Measurements from ENCODE around the gene OSGIN1.
A peak's percentile ranks its signal among the peaks of the same experiment; 100 is the strongest.

The OSGIN1 gene

DNA sequence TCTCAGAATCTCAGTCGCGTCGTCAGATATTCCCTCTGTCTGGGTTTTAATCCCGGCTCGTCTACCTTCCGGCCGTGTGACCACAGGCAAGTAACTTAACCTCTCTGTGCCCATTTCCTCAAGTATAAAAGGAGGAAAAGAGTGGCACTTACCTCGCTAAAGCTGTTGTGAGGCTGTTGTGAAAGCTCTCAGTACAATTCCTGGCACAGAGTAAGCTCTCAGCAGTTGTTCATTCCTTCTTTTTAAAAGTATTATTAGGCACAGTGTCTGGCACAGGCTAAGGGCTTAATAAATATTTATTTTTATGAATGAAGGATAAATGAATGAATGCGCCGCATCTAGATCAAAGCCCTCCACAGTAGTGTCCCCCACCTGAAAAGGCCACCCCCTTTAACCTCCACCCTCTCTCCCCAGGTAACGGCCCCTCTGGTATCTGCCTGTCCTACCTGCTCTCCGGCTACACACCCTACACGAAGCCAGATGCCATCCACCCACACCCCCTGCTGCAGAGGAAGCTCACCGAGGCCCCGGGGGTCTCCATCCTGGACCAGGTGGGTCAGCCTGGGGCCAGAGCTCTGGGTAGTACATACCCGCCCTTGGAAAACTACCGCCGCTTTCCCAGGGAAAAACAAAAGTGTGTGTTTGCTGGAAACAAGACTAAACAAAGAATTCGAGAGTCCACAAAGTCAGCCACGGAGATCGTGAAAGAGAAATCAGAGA lies 6.0 kb downstream of the OSGIN1 start:
- DNase-seq, result no peak

GRCh38 chr16:83959656-83960434 lies 6.8 kb downstream of the OSGIN1 start:
- DNase-seq, result no peak

GRCh38 chr16:83960521-83961249 lies 7.6 kb downstream of the OSGIN1 start:
- no peak for DNase-seq

DNA sequence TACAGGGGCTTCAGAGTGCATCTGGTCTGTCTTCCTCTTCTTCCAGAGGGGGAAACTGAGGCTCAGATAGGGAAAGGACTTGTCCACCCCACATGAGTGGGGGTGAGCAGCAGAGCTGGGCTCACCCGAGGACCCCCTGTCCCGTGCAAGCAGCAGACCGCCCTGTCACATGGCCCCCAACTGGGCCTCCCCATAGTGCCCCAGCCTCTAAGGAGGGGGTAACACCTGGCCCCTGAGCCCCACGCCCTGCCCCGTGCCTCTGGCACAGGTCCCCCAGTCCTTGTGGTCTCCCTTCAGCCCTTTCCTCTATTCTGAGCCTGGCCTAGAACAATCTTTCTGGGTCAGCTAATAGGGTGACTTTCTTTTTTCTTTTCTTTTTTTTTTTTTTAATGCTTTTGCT lies 8.6 kb downstream of the OSGIN1 start:
- DNase-seq, result no peak

DNA sequence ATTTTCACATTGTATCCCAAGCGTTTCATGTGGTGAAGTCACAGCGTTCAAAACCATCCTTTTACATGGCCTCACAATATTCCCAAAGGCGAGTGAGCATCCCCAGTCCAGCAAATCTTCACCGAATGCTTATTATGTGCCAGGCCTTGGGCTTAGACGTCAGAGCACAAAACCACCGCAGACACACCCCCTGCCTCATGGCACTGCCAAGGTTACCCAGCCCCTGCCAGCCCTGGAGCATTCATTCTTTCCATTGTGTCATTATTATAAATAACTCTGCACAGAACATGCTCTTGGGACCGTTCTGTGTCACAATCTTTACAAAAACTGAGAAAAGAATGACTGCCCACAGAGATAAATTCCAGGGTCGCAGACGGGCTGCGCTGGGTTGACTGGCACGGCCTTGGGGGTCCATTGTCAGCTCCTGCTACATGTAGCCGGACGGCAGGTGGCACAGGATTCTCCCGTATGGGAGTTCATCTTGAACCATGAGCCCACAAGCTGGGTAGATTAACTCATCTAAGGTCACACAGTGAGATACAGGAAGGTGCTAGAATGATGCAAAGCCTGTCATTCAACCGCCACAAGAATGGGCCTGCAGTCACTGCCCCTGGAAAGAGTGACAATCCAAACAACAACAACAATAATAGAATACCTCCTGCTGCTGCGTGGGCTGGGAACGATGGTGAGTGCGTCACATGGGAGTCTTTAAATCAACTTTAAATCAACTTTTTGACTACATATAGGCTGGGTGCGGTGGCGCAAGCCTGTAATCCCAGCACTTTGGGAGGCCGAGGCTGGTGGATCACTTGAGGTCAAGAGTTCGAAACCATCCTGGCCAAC lies 10.5 kb downstream of the OSGIN1 start:
- no peak for DNase-seq

DNA sequence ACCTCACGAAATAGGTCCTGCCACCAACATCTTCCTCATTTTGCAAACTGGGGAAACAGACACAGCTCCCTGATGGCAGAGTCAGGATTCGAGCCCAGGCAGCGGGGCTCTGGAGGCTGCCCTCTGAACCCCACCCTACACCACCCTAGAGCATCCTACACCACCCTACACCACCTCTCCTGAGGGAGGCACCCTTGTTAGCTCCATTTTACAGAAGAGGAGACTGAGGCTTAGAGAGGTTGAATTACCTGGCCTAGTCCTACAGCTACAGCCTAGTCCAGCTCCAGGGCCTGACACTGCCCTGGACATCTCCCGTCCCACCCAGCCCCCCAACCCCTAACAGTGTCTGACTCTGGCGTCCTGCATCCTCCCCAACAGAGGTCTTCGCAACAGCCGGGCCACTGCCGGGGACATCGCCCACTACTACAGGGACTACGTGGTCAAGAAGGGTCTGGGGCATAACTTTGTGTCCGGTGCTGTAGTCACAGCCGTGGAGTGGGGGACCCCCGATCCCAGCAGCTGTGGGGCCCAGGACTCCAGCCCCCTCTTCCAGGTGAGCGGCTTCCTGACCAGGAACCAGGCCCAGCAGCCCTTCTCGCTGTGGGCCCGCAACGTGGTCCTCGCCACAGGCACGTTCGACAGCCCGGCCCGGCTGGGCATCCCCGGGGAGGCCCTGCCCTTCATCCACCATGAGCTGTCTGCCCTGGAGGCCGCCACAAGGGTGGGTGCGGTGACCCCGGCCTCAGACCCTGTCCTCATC lies 11.8 kb downstream of the OSGIN1 start:
- DNase-seq, result no peak

- no peak for DNase-seq
These were observed 12.6 kb downstream of the OSGIN1 start for GRCh38 chr16:83965444-83966152.

DNA sequence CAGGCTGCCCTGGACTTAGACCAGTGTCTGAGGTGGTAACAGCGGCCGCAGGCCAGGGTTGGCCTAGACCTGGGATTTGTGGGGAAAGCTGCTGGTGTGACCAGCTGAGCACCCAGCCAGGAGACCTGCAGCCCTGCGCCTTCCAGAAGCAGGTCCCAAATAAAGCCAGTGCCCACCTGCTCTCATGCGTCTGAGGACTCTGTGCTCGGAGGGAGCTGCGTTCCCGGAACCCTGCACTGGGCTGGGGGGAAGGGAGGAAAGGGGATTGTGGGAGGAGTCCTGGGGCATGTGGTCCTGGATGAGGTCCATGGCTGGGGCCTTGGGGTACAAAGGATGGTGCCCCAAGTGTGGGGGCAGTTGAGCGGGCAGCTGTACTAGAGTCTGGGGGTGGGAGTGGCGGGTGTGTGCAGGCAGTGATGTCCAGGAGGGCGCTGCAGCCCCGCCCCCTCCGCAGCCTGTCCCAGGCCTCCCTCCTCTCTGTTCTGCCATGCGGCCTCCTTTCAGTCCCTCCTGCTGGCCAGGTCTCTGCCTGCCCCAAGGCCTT lies 13.2 kb downstream of the OSGIN1 start:
- DNase-seq, result no peak

- DNase-seq, result no peak
These were observed 14.1 kb downstream of the OSGIN1 start for GRCh38 chr16:83967091-83967490.

DNA sequence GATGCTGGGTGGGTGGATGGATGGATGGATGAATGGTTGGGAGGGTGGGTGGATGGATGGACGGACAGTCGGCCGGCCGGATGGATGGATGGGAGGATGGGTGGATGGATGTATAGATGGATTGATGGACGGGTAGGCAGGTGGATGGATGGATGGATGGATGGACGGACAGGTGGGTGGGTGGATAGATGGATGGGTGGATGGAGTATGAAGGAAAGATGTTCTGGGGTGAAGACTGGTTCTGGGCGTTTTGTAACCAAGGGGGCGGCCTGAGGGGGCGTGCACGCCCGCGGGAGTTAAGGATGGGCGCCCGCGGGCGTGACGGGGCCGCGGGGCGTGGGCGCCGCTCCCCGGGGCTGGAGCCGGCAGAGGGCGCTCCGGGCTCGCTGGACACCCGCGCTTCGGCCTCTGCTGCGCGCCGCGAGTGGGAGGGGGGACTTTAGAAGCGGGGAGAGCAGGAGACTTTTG lies 14.8 kb downstream of the OSGIN1 start, which contains the start of gene NECAB2:
NECAB2 (plus strand) TSS at position 407 of the 468 bp plus-strand sequence. CDS start 405 bp downstream, outside the sequence.
- peak in 1 of 2 experiments; percentile 3 for DNase-seq

- no peak for DNase-seq
These were observed 15.3 kb downstream of the OSGIN1 start for GRCh38 chr16:83968306-83968851.

DNA sequence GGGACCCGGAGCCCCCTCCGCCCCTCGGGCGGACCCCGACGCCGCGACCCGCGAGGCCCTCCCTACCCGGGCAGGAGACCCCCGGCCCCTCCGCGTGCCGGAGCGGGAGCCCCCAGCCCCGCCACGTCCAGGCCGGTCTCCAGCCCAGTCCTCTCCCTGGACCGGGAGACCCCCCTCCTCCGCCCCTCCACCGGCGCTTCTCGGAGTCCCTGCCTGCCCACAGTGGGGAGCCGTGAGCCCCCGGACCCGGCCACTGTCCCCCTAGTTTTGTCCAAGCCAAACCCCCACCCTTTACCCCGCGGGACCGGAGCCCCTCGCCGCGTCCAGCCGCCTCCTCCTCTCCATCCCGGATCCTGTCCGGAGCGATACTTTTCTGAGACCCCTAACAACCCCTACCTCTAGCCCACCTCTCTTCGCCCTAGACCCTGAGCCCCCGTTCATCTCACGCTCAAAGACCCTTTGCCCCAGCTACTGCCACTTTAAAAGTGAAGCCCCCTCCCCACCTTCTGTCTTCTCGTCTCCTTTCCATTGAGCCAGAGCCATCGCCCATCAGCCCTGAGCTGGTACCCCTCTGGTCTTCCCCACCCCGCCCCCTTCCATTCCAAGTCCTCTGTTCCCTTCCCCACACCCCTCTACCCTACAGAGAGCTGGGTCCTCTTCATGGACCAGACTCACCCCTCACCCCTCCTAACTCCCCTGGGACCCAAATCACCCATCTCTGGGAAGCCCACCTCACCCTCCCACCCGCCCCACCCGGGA lies 16.0 kb downstream of the OSGIN1 start:
- DNase-seq, result no peak

GRCh38 chr16:83969771-83970429 lies 16.9 kb downstream of the OSGIN1 start:
- DNase-seq, result no peak

GRCh38 chr16:83970430-83970815 lies 17.4 kb downstream of the OSGIN1 start:
- no peak for DNase-seq

DNA sequence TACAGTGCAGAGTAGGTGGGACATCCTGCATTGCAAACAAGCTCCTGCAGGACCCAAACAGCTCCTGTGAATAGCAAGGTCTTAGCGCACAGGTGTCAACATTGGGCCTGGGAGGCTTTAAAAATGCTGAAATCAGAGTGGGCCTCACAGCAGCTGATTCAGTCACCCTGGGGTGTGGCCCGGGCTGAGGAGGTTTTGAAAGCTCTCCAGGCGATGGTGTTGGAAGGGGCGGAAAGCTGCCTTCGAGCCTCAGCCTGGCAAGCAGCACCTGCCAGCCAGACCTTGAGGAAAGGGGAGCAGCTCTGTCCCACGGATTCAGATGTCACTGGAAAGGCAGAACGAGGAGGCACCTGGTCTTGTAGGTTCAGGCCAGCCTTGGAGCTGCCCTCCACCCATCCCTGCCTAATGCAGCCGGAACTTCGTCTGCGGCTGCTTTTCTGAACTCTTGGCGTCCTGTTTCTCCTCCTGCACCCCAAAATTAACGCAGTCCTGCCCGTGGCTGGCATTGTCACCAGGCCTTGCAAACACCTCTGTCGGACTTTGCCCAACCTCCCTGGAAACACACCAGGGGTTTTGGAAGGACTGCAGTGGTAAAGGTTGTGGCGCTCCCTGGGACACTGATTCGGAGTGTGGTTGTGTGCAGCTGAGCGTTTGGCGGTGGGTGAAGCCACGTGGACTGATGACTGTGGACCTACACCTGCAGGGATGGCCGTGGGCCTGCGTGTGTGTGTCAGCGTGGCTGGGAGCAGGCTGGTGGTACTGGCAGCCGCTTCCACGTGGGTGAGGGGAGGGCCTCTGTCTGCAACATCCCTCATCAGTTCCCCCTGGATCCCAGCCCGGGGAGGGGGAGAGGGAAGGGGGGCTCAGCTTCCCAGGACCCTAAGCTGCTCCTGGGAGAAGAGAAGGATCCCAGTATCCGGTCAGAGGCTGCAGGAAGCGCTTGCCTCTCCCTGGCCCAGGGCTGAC lies 18.4 kb downstream of the OSGIN1 start:
- DNase-seq, result no peak

GRCh38 chr16:83972256-83973008 lies 19.4 kb downstream of the OSGIN1 start:
- no peak for DNase-seq

DNA sequence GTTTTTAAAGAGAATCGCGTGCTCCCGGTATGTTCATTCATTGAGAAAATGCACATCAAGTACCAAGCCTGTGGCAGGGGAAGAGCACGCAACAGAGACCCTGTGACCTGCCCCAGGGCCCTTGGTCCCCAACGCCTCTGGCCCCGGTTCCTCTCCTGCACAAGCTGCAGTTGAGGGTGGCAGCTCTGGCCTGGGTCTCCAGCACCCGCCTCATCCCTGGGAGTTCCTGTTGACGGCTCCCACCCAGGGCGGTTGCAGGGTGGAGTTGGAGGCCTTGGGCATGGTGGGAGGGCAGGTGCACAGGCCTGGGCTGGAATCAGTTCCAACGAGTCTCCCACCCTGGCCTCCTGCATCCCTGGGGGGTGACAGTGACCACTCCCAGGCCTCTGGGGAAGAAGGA lies 20.0 kb downstream of the OSGIN1 start:
- no peak for DNase-seq
